IMR-90 (cell line): ENCODE data around the gene KRTAP10-3. TPM values are rescaled to one million over a fixed set of nuclear protein-coding genes. Genes with fewer than 3 reads are reported as not detected.

Experiments used
- ATAC-seq: fragments of 200-7000 bp; cut with Tn5 transposase; 2 replicates; pipeline ENCODE4 v1.9.1; 2020; ENCODE audit warnings: low read depth, mild to moderate bottlenecking, moderate library complexity
- BruUV-seq: library from RNA; stranded (reverse); fragments of 400-500 nt; replicated peaks from 2 replicates; lab custom pipeline; 2021; lab: Mats Ljungman, UMichigan
- CTCF ChIA-PET: fragments of 300-600 bp; formaldehyde crosslinking; extraction: SDS; loops from one replicate; lab custom pipeline; 2021; ENCODE audit warnings: antibody characterized with exemption; lab: Yijun Ruan, JAX
- POLR2A ChIA-PET: fragments of 300-600 bp; sonication (Branson Sonifier 250); formaldehyde crosslinking; loops from one replicate; lab custom pipeline; 2022; ENCODE audit warnings: antibody characterized with exemption; ENCODE audit not compliant: unreplicated experiment; lab: Charles Lee
- DNase-seq: peaks from one replicate; pipeline ENCODE4 v3.0.0; 2013
- H2AFZ ChIP-seq: replicated peaks from 2 replicates; pipeline ENCODE3; 2013; ENCODE audit warnings: low read length, mild to moderate bottlenecking; ENCODE audit not compliant: poor library complexity
- H2AK5ac ChIP-seq: 2 replicates; pipeline ENCODE4 v1.6.1; 2013; ENCODE audit warnings: low read depth, low read length, inconsistent platforms
- H2AK9ac ChIP-seq: replicated peaks from 2 replicates; pipeline ENCODE3; 2013; ENCODE audit warnings: mild to moderate bottlenecking, low read depth, low read length, moderate library complexity; ENCODE audit not compliant: poor library complexity
- H2BK120ac ChIP-seq: 2 replicates; pipeline ENCODE4 v1.6.1; 2013; ENCODE audit warnings: low read depth, low read length, inconsistent platforms
- H2BK15ac ChIP-seq: 3 replicates; pipeline ENCODE4 v1.6.1; 2013; ENCODE audit warnings: low read depth, low read length, inconsistent platforms
- H2BK20ac ChIP-seq: 2 replicates; pipeline ENCODE4 v1.6.1; 2013; ENCODE audit warnings: low read depth, mild to moderate bottlenecking, inconsistent platforms, low read length, moderate library complexity
- H2BK5ac ChIP-seq: 2 replicates; pipeline ENCODE4 v1.6.1; 2013; ENCODE audit warnings: mild to moderate bottlenecking, low read depth, low read length, inconsistent platforms; ENCODE audit not compliant: poor library complexity, severe bottlenecking
- H3K14ac ChIP-seq: replicated peaks from 2 replicates; pipeline ENCODE4 v1.6.1; 2013; ENCODE audit warnings: low read depth, low read length, inconsistent platforms
- H3K18ac ChIP-seq: 2 replicates; pipeline ENCODE4 v1.6.1; 2013; ENCODE audit warnings: low read depth, low read length, control low read depth
- H3K23ac ChIP-seq: 2 replicates; pipeline ENCODE4 v1.6.1; 2013; ENCODE audit warnings: low read depth, low read length, inconsistent platforms
- H3K27ac ChIP-seq: 2 replicates; pipeline ENCODE4 v1.5.1; 2013; ENCODE audit warnings: mild to moderate bottlenecking, control low read depth, low read length; ENCODE audit not compliant: insufficient read depth
- H3K27me3 ChIP-seq: 2 replicates; pipeline ENCODE4 v1.6.1; 2013; ENCODE audit warnings: low read length; ENCODE audit not compliant: control insufficient read depth, insufficient read depth
- H3K36me3 ChIP-seq: 2 replicates; pipeline ENCODE4 v1.6.1; 2013; ENCODE audit warnings: low read length, mixed read lengths; ENCODE audit not compliant: control insufficient read depth, insufficient read depth
- H3K4ac ChIP-seq: 2 replicates; pipeline ENCODE4 v1.6.1; 2013; ENCODE audit warnings: low read depth, low read length, inconsistent platforms
- H3K4me1 ChIP-seq: 2 replicates; pipeline ENCODE4 v1.6.1; 2013; ENCODE audit warnings: low read length, mixed read lengths; ENCODE audit not compliant: control insufficient read depth, insufficient read depth
- H3K4me2 ChIP-seq: 2 replicates; pipeline ENCODE4 v1.6.1; 2013; ENCODE audit warnings: low read depth, mild to moderate bottlenecking, control low read depth, low read length, moderate library complexity
- H3K4me3 ChIP-seq: 2 replicates; pipeline ENCODE4 v1.5.1; 2013; ENCODE audit warnings: low read depth, mild to moderate bottlenecking, control low read depth, low read length, moderate library complexity; ENCODE audit not compliant: insufficient read depth
- H3K56ac ChIP-seq: 2 replicates; pipeline ENCODE4 v1.6.1; 2013; ENCODE audit warnings: low read length, inconsistent platforms; ENCODE audit not compliant: insufficient read depth; ENCODE audit errors: extremely low read depth
- H3K79me1 ChIP-seq, 2 experiments: 2 replicates each; pipeline ENCODE4 v1.6.1; 2013; ENCODE audit warnings: low read length in 2 of 2, inconsistent platforms in 1 of 2, low read depth in 1 of 2
- H3K9ac ChIP-seq: 2 replicates; pipeline ENCODE4 v1.6.1; 2013; ENCODE audit warnings: low read depth, low read length, control low read depth
- H3K9me1 ChIP-seq: 2 replicates; pipeline ENCODE4 v1.6.1; 2013; ENCODE audit warnings: low read length, inconsistent platforms; ENCODE audit not compliant: insufficient read depth
- H3K9me3 ChIP-seq: 2 replicates; pipeline ENCODE4 v1.6.1; 2013; ENCODE audit warnings: low read length; ENCODE audit not compliant: control insufficient read depth, insufficient read depth
- H4K20me1 ChIP-seq: 2 replicates; pipeline ENCODE4 v1.6.1; 2013; ENCODE audit warnings: low read length, inconsistent platforms; ENCODE audit not compliant: insufficient read depth
- H4K5ac ChIP-seq: 2 replicates; pipeline ENCODE4 v1.6.1; 2013; ENCODE audit warnings: mild to moderate bottlenecking, low read depth, low read length, control low read depth
- H4K8ac ChIP-seq, 2 experiments: 2 replicates each; pipeline ENCODE4 v1.6.1; 2013; ENCODE audit warnings: low read depth in 2 of 2, low read length in 2 of 2, control low read depth in 1 of 2, inconsistent platforms in 1 of 2
- H4K91ac ChIP-seq: 2 replicates; pipeline ENCODE4 v1.6.1; 2013; ENCODE audit warnings: low read depth, low read length, inconsistent platforms; ENCODE audit not compliant: insufficient read depth
- BHLHE40 ChIP-seq: fragments of 150-350 bp; IDR thresholded peaks from 2 replicates; pipeline ENCODE4 v1.6.1; 2016; ENCODE audit warnings: mild to moderate bottlenecking, low read depth, low read length
- MAFK ChIP-seq: IDR thresholded peaks from 2 replicates; pipeline ENCODE4 v1.6.1; 2012; ENCODE audit warnings: low read depth, low read length, improper control_type of control experiment
- MAZ ChIP-seq: IDR thresholded peaks from 2 replicates; pipeline ENCODE4 v1.6.1; 2012; ENCODE audit warnings: low read depth, mild to moderate bottlenecking, low read length, improper control_type of control experiment, moderate library complexity, borderline replicate concordance
- MXI1 ChIP-seq: IDR thresholded peaks from 2 replicates; pipeline ENCODE4 v1.6.1; 2012; ENCODE audit warnings: low read depth, mild to moderate bottlenecking, low read length, moderate library complexity, borderline replicate concordance
- NFE2L2 ChIP-seq: fragments of 150-350 bp; IDR thresholded peaks from 2 replicates; pipeline ENCODE4 v1.6.1; 2016; ENCODE audit warnings: low read depth, mild to moderate bottlenecking, low read length
- RAD21 ChIP-seq: IDR thresholded peaks from 2 replicates; pipeline ENCODE4 v1.6.1; 2012; ENCODE audit warnings: low read length, improper control_type of control experiment
- SMC3 ChIP-seq: fragments of 150-350 bp; IDR thresholded peaks from 2 replicates; pipeline ENCODE4 v1.6.1; 2016; ENCODE audit warnings: low read depth, mild to moderate bottlenecking, antibody characterized with exemption, low read length, moderate library complexity
- WGBS, 2 experiments: methylation state at CpG; one replicate each; pipeline versions ENCODE4 v1.1.5 to v1.1.7; 2013; ENCODE audit warnings: missing lambda C conversion rate in 2 of 2; ENCODE audit not compliant: insufficient read length in 1 of 2; ENCODE audit errors: extremely low coverage in 2 of 2; 5-methylcytosine and 5-hydroxymethylcytosine counted together
- dilution Hi-C: fragments of 300-500 bp; cut with HindIII; formaldehyde crosslinking; loops from one replicate; pipeline ENCODE4 v1.14.3; 2018; ENCODE audit warnings: low sequenced_read_pairs; ENCODE audit not compliant: unreplicated experiment
- in situ Hi-C: fragments of 300-500 bp; cut with MboI; formaldehyde crosslinking; loops from 3 replicates; pipeline ENCODE4 v1.14.3; 2019; ENCODE audit warnings: low sequenced_read_pairs, inconsistent platforms, mixed read lengths
- intact Hi-C: fragments of 100-400 bp; cut with micrococcal nuclease; formaldehyde crosslinking; loops from 2 replicates; pipeline ENCODE4 v1.10.0; 2022
- polyA plus RNA-seq, 3 experiments: library from polyadenylated mRNA; depleted of rRNA; stranded (reverse); fragments of >200 nt; gene quantifications; 2 replicates each; pipeline ENCODE4 v1.2.3, GENCODE V29; 2012; ENCODE audit warnings: low replicate concordance in 1 of 3
- total RNA-seq: library from RNA; depleted of rRNA; stranded (reverse); fragments of >200 nt; gene quantifications from 2 replicates; pipeline ENCODE4 v1.2.3, GENCODE V29; 2012
- TF ChIP-seq, protein P1 (sequence below): fragments of 150-350 bp; IDR thresholded peaks from 2 replicates; pipeline ENCODE4 v1.6.1; 2016; ENCODE audit warnings: low read depth, mild to moderate bottlenecking, low read length, moderate library complexity, borderline replicate concordance
- TF ChIP-seq, protein P2 (sequence below): fragments of 150-350 bp; IDR thresholded peaks from 2 replicates; pipeline ENCODE4 v1.6.1; 2017; ENCODE audit warnings: mild to moderate bottlenecking, antibody characterized with exemption, low read length, low read depth

Gene KRTAP10-3
- total and polyA plus RNA-seq, 2 of the 4 experiments (the other 2 are of a cell fraction), result not detected

DNA sequence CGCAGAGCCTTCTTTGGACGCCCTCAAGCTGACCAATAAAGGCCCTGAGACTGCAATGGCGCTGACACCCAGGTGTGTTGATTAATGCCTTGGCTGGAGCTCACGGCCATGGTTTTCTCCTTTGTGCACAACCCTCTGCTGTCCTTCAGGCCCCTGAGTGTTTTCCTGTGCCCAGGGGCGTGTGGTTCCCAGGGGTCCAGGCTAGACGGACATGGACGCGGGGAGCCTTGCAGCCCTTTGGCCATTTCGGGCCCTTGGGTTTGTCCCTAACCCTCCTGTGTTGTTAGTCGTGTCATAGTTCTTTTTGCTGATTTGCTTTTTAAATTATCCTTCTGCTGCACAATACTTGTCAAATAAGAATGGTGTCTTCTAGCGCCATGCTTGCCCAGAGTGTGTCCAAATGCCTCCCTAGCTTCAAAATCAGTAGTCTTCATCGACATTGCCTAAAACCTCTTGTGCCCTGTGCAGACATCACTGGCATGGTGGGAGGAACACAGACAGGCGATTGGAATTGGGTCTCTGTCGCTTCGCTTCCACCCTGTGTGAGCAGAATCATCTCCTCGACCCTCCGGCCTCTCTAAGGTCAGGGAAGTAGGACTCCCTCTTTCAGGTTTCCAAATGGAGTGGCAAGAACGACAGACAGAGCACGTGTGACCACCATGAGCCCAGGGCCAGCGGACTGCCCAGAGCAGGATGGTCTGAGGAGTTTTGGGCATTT is 16.9 kb upstream of the KRTAP10-3 start:
- H2BK15ac ChIP-seq, result no peak overlapping the region
- no peak overlapping the region for H2AK5ac ChIP-seq
- H3K4ac ChIP-seq, result no peak overlapping the region
- H2AK9ac ChIP-seq, result no peak overlapping the region
- H3K79me1 ChIP-seq, result no peaks in the 10 kb centered on the region
- no peak overlapping the region for H3K23ac ChIP-seq
- no peak overlapping the region for H2BK120ac ChIP-seq
- no peak overlapping the region for H2BK20ac ChIP-seq
- BruUV-seq, result no TSS peak
- no peak overlapping the region for H3K9ac ChIP-seq
- H3K14ac ChIP-seq, result no peak overlapping the region
- ChIA-PET CTCF (no interaction called here), POLR2A (no interaction called here)
- in situ Hi-C loops (no loop called here), intact Hi-C loops (no loop called here), dilution Hi-C loops (no loop called here)
- WGBS, 2 experiments, result 60% methylated on average over 7 of the region's 20 CpGs; no CpG with 5 or more reads in 1 of the 2 experiments
- no peak overlapping the region for H4K5ac ChIP-seq
- H3K4me1 ChIP-seq, result no peaks in the 10 kb centered on the region
- no peak overlapping the region for H3K4me3 ChIP-seq
- H4K20me1 ChIP-seq, result no peaks in the 10 kb centered on the region
- H4K8ac ChIP-seq, result no peak overlapping the region
- no peak for TF ChIP-seq RAD21
- no peak for TF ChIP-seq BHLHE40
- no peak for TF ChIP-seq NFE2L2
- TF ChIP-seq MAZ, result no peak
- TF ChIP-seq SMC3, result no peak
- TF ChIP-seq, protein P1, sequence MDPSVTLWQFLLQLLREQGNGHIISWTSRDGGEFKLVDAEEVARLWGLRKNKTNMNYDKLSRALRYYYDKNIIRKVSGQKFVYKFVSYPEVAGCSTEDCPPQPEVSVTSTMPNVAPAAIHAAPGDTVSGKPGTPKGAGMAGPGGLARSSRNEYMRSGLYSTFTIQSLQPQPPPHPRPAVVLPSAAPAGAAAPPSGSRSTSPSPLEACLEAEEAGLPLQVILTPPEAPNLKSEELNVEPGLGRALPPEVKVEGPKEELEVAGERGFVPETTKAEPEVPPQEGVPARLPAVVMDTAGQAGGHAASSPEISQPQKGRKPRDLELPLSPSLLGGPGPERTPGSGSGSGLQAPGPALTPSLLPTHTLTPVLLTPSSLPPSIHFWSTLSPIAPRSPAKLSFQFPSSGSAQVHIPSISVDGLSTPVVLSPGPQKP, result no peak
- TF ChIP-seq, protein P2, sequence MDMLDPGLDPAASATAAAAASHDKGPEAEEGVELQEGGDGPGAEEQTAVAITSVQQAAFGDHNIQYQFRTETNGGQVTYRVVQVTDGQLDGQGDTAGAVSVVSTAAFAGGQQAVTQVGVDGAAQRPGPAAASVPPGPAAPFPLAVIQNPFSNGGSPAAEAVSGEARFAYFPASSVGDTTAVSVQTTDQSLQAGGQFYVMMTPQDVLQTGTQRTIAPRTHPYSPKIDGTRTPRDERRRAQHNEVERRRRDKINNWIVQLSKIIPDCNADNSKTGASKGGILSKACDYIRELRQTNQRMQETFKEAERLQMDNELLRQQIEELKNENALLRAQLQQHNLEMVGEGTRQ, result no peak
- TF ChIP-seq MXI1, result no peak
- no peak for TF ChIP-seq MAFK
- H2BK5ac ChIP-seq, result no peak overlapping the region
- no peak overlapping the region for H2AFZ ChIP-seq
- ATAC-seq (no peak), DNase-seq (no peak)
- H3K27me3 ChIP-seq, result peaks cover 3% of the 10 kb centered on the region; the same call in 1 of the 2 replicates
- no peak overlapping the region for H3K56ac ChIP-seq
- H3K18ac ChIP-seq, result no peak overlapping the region
- no peaks in the 10 kb centered on the region for H3K9me1 ChIP-seq
- no peak overlapping the region for H3K4me2 ChIP-seq
- no peak overlapping the region for H3K27ac ChIP-seq
- peaks cover 11% of the 10 kb centered on the region for H3K9me3 ChIP-seq
- no peaks in the 10 kb centered on the region for H3K36me3 ChIP-seq
- no peak overlapping the region for H4K91ac ChIP-seq
